ENCODE data around the gene ZNF79.

DNA sequence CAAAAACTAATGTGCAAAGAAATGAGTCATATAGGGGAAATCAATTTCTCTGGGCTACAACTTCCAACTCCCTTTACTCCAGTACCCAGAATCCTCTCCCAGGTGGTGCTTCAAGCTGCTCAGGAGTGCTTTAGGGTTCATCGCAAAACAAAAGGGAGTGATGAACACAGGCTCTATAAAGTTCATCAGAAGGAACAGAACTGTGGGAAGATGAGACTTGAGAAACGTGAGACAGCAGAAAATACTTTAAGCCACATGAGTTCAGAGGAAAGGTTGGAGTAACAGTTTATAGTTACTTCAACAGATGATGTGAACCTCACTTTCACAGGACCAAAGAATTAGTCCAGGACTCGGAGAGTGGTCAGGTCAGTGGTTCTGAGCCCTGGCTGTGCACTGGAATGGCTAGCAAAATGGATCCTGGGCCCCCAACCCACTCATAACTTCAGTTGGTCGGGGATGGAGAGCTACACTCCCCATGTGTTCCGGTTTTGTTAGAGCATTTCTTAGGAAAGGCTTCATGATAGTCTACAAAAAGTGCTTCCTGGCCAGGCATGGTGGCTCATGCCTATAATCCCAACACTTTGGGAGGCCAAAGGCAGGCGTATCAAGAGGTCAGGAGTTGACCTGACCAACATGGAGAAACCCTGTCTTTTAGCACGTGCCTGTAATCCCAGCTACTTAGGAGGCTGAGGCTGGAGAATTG is 22.7 kb downstream of the ZNF79 start:
- TF ChIP-seq POLR2A (IDR thresholded peaks at IDR 0.05) (no peak), EP300 (IDR thresholded peaks at IDR 0.05) (no peak)
- TF ChIP-seq, protein P1, sequence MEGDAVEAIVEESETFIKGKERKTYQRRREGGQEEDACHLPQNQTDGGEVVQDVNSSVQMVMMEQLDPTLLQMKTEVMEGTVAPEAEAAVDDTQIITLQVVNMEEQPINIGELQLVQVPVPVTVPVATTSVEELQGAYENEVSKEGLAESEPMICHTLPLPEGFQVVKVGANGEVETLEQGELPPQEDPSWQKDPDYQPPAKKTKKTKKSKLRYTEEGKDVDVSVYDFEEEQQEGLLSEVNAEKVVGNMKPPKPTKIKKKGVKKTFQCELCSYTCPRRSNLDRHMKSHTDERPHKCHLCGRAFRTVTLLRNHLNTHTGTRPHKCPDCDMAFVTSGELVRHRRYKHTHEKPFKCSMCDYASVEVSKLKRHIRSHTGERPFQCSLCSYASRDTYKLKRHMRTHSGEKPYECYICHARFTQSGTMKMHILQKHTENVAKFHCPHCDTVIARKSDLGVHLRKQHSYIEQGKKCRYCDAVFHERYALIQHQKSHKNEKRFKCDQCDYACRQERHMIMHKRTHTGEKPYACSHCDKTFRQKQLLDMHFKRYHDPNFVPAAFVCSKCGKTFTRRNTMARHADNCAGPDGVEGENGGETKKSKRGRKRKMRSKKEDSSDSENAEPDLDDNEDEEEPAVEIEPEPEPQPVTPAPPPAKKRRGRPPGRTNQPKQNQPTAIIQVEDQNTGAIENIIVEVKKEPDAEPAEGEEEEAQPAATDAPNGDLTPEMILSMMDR (IDR thresholded peaks at IDR 0.05) = no peak
